GM13976 (cell line): ENCODE measurements around the gene IGSF1.

Source experiments
- DNase-seq: peaks from one replicate; pipeline ENCODE4 v3.0.0; 2012; ENCODE audit warnings: low spot score
- in situ Hi-C: fragments of 300-500 bp; cut with MboI; formaldehyde crosslinking; loops from one replicate; pipeline ENCODE4 v1.12.0; 2022; ENCODE audit warnings: low sequenced_read_pairs, mixed read lengths, inconsistent platforms; ENCODE audit not compliant: unreplicated experiment
- TF ChIP-seq, protein P1 (sequence below): IDR thresholded peaks from 2 replicates; pipeline ENCODE4 v1.5.1; 2012; ENCODE audit warnings: borderline replicate concordance, mild to moderate bottlenecking; ENCODE audit not compliant: insufficient read depth; ENCODE audit errors: extremely low read depth, missing control alignments, control extremely low read depth

The IGSF1 gene, protein sequence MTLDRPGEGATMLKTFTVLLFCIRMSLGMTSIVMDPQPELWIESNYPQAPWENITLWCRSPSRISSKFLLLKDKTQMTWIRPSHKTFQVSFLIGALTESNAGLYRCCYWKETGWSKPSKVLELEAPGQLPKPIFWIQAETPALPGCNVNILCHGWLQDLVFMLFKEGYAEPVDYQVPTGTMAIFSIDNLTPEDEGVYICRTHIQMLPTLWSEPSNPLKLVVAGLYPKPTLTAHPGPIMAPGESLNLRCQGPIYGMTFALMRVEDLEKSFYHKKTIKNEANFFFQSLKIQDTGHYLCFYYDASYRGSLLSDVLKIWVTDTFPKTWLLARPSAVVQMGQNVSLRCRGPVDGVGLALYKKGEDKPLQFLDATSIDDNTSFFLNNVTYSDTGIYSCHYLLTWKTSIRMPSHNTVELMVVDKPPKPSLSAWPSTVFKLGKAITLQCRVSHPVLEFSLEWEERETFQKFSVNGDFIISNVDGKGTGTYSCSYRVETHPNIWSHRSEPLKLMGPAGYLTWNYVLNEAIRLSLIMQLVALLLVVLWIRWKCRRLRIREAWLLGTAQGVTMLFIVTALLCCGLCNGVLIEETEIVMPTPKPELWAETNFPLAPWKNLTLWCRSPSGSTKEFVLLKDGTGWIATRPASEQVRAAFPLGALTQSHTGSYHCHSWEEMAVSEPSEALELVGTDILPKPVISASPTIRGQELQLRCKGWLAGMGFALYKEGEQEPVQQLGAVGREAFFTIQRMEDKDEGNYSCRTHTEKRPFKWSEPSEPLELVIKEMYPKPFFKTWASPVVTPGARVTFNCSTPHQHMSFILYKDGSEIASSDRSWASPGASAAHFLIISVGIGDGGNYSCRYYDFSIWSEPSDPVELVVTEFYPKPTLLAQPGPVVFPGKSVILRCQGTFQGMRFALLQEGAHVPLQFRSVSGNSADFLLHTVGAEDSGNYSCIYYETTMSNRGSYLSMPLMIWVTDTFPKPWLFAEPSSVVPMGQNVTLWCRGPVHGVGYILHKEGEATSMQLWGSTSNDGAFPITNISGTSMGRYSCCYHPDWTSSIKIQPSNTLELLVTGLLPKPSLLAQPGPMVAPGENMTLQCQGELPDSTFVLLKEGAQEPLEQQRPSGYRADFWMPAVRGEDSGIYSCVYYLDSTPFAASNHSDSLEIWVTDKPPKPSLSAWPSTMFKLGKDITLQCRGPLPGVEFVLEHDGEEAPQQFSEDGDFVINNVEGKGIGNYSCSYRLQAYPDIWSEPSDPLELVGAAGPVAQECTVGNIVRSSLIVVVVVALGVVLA (N-terminal part only)

DNA sequence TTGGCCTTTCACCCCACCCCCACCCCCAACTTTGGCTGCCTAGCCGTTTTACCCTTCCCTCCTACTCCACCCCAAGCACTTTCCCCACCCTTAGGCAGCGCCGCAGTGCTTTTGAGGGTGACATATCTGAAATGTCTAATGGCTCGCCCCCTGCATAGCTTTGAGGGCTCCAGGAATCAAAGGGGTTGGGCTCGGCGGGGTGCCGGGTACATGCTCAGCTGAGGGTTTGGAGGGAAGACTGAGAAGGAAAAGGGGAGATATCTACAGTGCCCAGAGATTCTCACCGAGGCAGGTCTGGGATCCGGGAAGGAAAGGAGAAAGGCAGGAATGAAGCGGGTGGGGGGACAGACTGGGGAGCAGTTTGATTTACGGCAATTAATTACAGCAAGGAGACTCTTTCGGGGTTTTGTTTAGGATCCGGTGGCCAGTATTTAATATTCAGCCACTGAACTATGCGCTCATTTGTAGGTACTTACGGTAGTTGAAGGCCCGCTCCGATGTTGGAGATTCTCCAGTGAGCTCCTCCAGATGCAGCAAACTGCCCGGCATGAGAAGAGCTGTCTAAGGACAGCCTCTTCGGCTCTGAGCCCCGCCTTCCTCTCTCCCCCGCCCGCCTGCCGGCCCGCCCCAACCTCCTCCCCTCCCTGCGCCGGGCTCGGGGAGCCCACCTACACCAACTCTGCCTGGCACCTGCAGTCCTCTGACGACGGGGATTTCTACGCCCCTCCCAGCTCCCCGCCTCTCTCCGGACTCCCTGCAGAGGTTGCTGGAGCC, at the start of gene IGSF1:
Gene IGSF1, minus strand, starts transcription at position 569 of the 774 bp plus-strand sequence. CDS start 2,632 bp downstream, outside the sequence.
- DNase-seq = no peak
- TF ChIP-seq, protein P1, sequence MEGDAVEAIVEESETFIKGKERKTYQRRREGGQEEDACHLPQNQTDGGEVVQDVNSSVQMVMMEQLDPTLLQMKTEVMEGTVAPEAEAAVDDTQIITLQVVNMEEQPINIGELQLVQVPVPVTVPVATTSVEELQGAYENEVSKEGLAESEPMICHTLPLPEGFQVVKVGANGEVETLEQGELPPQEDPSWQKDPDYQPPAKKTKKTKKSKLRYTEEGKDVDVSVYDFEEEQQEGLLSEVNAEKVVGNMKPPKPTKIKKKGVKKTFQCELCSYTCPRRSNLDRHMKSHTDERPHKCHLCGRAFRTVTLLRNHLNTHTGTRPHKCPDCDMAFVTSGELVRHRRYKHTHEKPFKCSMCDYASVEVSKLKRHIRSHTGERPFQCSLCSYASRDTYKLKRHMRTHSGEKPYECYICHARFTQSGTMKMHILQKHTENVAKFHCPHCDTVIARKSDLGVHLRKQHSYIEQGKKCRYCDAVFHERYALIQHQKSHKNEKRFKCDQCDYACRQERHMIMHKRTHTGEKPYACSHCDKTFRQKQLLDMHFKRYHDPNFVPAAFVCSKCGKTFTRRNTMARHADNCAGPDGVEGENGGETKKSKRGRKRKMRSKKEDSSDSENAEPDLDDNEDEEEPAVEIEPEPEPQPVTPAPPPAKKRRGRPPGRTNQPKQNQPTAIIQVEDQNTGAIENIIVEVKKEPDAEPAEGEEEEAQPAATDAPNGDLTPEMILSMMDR = no peak
- in situ Hi-C loops = no loop called here

DNA sequence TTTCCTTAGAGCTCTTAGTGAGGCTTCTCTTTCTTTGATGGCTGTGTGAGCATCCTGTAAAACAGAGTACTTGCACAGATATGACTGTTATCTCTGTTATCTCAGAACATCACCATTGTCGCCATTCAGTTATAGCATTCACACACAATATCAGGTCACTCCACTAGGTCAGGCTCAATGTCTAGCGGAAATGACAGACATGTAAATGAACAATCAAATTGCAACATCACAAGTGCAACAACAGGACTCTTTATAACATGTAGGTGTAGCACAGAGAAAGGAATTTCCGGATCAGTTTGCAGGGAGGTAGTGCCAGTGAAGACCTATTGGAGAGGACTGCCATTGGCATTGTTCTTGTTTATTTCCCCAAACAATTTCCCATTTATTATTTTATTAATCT, 43.2 kb upstream of the IGSF1 start:
- TF ChIP-seq, protein P1 = no peak
- in situ Hi-C loops = no loop called here
- DNase-seq = no peak

DNA sequence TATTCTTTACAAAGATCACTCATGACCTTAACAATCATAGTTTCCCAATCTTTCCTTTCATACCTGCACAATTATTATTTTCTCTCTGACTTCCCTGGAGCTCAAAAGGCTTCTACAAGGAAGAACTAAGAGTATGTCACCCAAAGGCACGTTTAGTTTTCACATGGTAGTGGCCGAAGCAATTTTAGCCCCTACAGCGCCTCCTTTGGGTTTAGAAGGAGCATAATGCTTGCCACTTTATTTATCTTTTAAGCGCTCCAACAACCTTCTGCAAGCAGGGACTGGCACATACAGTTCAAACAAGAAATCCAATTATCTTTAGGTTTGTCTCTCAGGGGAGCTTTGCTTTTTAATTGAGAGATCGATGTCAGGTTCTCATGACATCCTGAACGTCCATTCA, 42.0 kb upstream of the IGSF1 start:
- DNase-seq = no peak
- in situ Hi-C loops = no loop called here
- TF ChIP-seq, protein P1 = no peak

DNA sequence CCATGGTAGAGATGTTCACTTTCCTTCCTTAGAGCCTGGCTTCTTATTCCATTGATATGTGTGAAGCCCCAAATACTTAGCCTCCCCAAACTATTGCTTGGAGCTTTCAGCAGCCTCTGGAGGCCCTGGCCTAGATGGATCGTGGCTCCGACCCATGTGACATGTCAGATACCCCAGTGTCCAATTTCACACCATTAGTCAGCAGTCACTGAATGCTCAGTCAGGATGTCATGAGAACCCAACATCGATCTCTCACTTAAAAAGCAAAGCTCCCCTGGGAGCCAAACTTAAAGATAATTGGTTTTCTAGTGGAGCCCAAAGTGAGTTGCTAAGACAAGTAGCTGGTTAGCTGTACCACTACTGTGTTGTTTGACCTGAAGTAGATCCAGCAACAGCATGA, 41.6 kb upstream of the IGSF1 start:
- TF ChIP-seq, protein P1 = no peak
- in situ Hi-C loops = no loop called here
- no peak for DNase-seq

DNA sequence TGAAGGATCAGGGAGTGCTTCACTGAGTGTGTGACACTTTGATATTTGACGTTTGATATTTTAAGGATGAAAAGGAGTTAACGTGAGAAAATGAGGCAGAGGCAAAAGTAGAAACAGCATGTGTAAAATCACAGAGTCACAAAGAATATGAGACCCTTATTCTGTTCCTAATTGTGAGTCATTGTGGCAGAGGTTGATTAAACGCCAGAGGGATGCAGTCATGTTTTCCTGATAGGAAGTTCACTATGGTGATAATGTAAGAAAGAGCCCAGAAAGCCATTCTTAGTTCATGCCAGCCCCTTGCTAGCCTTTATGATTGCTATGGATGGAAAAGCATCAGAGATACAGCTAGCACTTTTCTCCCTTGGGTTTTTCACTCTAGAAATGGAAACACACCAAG, 33.5 kb upstream of the IGSF1 start:
- TF ChIP-seq, protein P1 = no peak
- in situ Hi-C loops = no loop called here
- no peak for DNase-seq
